Liver (tissue), 9 donors: Measurements from ENCODE around the gene CLTA. TPM values are rescaled to one million over a fixed set of nuclear protein-coding genes. Genes with fewer than 3 reads are reported as not detected.

Experiments used
- DNase-seq: peaks from one replicate; pipeline ENCODE4 v3.0.0-alpha.2; 2017; ENCODE audit warnings: low spot score
- H3K27ac ChIP-seq, 2 donors: one replicate each; pipeline ENCODE4 v1.7.0; 2013; ENCODE audit warnings: inconsistent platforms in 2 of 2, low read length in 2 of 2, control low read depth in 1 of 2, low read depth in 1 of 2, mild to moderate bottlenecking in 1 of 2
- H3K27me3 ChIP-seq, 4 donors: one replicate each; pipeline versions ENCODE4 v1.6.1 to v1.7.0; 2013; ENCODE audit warnings: low read length in 3 of 4, inconsistent platforms in 1 of 4, mild to moderate bottlenecking in 1 of 4, moderate library complexity in 1 of 4; ENCODE audit not compliant: control insufficient read depth in 4 of 4, insufficient read depth in 4 of 4
- H3K36me3 ChIP-seq, 4 donors: one replicate each; pipeline versions ENCODE4 v1.6.1 to v1.7.0; 2013; ENCODE audit warnings: low read length in 3 of 4, mild to moderate bottlenecking in 3 of 4, low read depth in 1 of 4, moderate library complexity in 1 of 4; ENCODE audit not compliant: control insufficient read depth in 4 of 4, insufficient read depth in 3 of 4
- H3K4me1 ChIP-seq, 4 donors: one replicate each; pipeline versions ENCODE4 v1.6.1 to v1.7.0; 2013; ENCODE audit warnings: low read length in 3 of 4, mild to moderate bottlenecking in 3 of 4, moderate library complexity in 1 of 4; ENCODE audit not compliant: control insufficient read depth in 4 of 4, insufficient read depth in 4 of 4
- H3K4me3 ChIP-seq, 3 donors: one replicate each; pipeline versions ENCODE4 v1.6.1 to v1.7.0; 2013; ENCODE audit warnings: low read length in 3 of 3, control low read depth in 1 of 3, low read depth in 1 of 3, mild to moderate bottlenecking in 1 of 3
- H3K9ac ChIP-seq, 2 donors: one replicate each; pipeline ENCODE4 v1.7.0; 2013; ENCODE audit warnings: low read length in 2 of 2, mild to moderate bottlenecking in 2 of 2, moderate library complexity in 2 of 2, control low read depth in 1 of 2, low read depth in 1 of 2
- H3K9me3 ChIP-seq, 4 donors: one replicate each; pipeline versions ENCODE4 v1.6.1 to v1.7.0; 2013; ENCODE audit warnings: low read length in 3 of 4; ENCODE audit not compliant: control insufficient read depth in 4 of 4
- EGR1 ChIP-seq, 2 donors: IDR thresholded peaks; 2 replicates each; pipeline ENCODE4 v1.6.1; 2016 to 2018; ENCODE audit warnings: antibody characterized with exemption in 2 of 2, low read depth in 2 of 2
- FOXA1 ChIP-seq: IDR thresholded peaks from 2 replicates; pipeline ENCODE4 v1.6.1; 2016; ENCODE audit warnings: antibody characterized with exemption
- FOXA2 ChIP-seq: IDR thresholded peaks from 2 replicates; pipeline ENCODE4 v1.6.1; 2016; ENCODE audit warnings: antibody characterized with exemption
- GABPA ChIP-seq, 2 donors: IDR thresholded peaks in 1 of 2; conservative IDR thresholded peaks in 1 of 2; 2 replicates each; pipeline ENCODE4 v1.6.1; 2016; ENCODE audit warnings: antibody characterized with exemption in 2 of 2, mild to moderate bottlenecking in 1 of 2, moderate library complexity in 1 of 2
- HNF4A ChIP-seq, 2 donors: conservative IDR thresholded peaks; 2 replicates each; pipeline ENCODE4 v1.6.1; 2016; ENCODE audit warnings: antibody characterized with exemption in 2 of 2, mild to moderate bottlenecking in 2 of 2
- HNF4G ChIP-seq: IDR thresholded peaks from 2 replicates; pipeline ENCODE4 v1.6.1; 2016; ENCODE audit warnings: antibody characterized with exemption
- JUND ChIP-seq, 2 donors: IDR thresholded peaks; 2 replicates each; pipeline ENCODE4 v1.6.1; 2016; ENCODE audit warnings: antibody characterized with exemption in 2 of 2
- NR2F2 ChIP-seq: IDR thresholded peaks from 2 replicates; pipeline ENCODE4 v1.6.1; 2016; ENCODE audit warnings: antibody characterized with exemption
- RAD21 ChIP-seq, 2 donors: IDR thresholded peaks; 2 replicates each; pipeline ENCODE4 v1.6.1; 2016; ENCODE audit warnings: antibody characterized with exemption in 2 of 2, mild to moderate bottlenecking in 2 of 2
- RXRA ChIP-seq, 2 donors: IDR thresholded peaks; 2 replicates each; pipeline ENCODE4 v1.6.1; 2017 to 2018; ENCODE audit warnings: antibody characterized with exemption in 2 of 2, mild to moderate bottlenecking in 1 of 2
- SP1 ChIP-seq: IDR thresholded peaks from 2 replicates; pipeline ENCODE4 v1.6.1; 2018; ENCODE audit warnings: antibody characterized with exemption, mild to moderate bottlenecking
- TAF1 ChIP-seq: conservative IDR thresholded peaks from 2 replicates; pipeline ENCODE4 v1.6.1; 2016; ENCODE audit warnings: antibody characterized with exemption, mild to moderate bottlenecking
- YY1 ChIP-seq: IDR thresholded peaks from 2 replicates; pipeline ENCODE4 v1.6.1; 2016; ENCODE audit warnings: antibody characterized with exemption, mild to moderate bottlenecking
- WGBS: extraction: QIAGEN DNeasy Blood & Tissue Kit; methylation state at CpG from one replicate; pipeline ENCODE4 v1.1.7; 2013; 5-methylcytosine and 5-hydroxymethylcytosine counted together
- polyA plus RNA-seq, 2 donors: library from polyadenylated mRNA; stranded (reverse) in 1 of 2; unstranded in 1 of 2; fragments of 200-250 nt in 1 of 2; fragments of >200 nt in 1 of 2; fragmentation: Nextera tagmentation in 1 of 2; extraction: Ambion mirVana in 1 of 2; gene quantifications; one replicate each; pipeline versions ENCODE4 v1.2.1 to v1.2.3, GENCODE V29; 2013 to 2015
- total RNA-seq, 2 donors: library from RNA; depleted of rRNA; stranded (reverse); fragments of >200 nt; gene quantifications; one replicate each; pipeline ENCODE4 v1.2.3, GENCODE V29; 2014
- TF ChIP-seq, protein P1 (sequence below): IDR thresholded peaks from 2 replicates; pipeline ENCODE4 v1.6.1; 2016; ENCODE audit warnings: antibody characterized with exemption, mild to moderate bottlenecking
- TF ChIP-seq, protein P2 (sequence below): IDR thresholded peaks from 2 replicates; pipeline ENCODE4 v1.6.1; 2016; ENCODE audit warnings: antibody characterized with exemption
- TF ChIP-seq, protein P3 (sequence below): fragments of 150-350 bp; IDR thresholded peaks from 2 replicates; pipeline ENCODE4 v1.5.1; 2017; ENCODE audit warnings: improper control_type of control experiment, low read depth, low read length; ENCODE audit not compliant: missing input control
- TF ChIP-seq, protein P4 (sequence below): IDR thresholded peaks from 2 replicates; pipeline ENCODE4 v1.6.1; 2016; ENCODE audit warnings: antibody characterized with exemption
- TF ChIP-seq, protein P5 (sequence below): IDR thresholded peaks from 2 replicates; pipeline ENCODE4 v1.6.1; 2016; ENCODE audit warnings: antibody characterized with exemption
- donor health status: healthy.
- donor health status: healthy.
- donor health status: healthy.
- donor health status: healthy.
- donor health status: healthy.

CLTA gene
- total and polyA plus RNA-seq, 4 donors = 48.4 to 102 (median 74.6) TPM

DNA sequence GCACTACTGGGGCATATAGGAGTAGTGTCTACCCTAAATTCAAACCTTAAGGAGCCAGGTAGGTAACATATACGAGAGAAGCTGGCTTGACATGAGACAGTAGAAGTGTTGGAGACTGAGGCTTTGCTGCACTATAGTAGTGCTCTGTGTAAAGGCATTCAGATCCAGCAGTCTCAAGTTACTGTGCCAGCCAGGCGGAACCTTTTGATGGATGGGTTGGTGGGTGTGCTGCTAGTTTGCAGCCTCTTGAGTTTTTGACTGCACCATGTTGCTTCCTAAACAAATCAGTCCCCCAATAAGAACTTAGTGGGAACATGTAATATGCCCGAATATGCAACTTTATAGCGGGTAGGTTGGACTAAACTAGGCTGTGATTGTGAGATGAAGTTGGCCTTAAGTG, 1.5 kb downstream of the CLTA start:
- whole genome bisulfite sequencing = 78% methylated on average over 4 of the region's 4 CpGs
- H3K9ac ChIP-seq = peak overlapping the region in 1 of 2 donors; percentile 89
- TF ChIP-seq, protein P1, sequence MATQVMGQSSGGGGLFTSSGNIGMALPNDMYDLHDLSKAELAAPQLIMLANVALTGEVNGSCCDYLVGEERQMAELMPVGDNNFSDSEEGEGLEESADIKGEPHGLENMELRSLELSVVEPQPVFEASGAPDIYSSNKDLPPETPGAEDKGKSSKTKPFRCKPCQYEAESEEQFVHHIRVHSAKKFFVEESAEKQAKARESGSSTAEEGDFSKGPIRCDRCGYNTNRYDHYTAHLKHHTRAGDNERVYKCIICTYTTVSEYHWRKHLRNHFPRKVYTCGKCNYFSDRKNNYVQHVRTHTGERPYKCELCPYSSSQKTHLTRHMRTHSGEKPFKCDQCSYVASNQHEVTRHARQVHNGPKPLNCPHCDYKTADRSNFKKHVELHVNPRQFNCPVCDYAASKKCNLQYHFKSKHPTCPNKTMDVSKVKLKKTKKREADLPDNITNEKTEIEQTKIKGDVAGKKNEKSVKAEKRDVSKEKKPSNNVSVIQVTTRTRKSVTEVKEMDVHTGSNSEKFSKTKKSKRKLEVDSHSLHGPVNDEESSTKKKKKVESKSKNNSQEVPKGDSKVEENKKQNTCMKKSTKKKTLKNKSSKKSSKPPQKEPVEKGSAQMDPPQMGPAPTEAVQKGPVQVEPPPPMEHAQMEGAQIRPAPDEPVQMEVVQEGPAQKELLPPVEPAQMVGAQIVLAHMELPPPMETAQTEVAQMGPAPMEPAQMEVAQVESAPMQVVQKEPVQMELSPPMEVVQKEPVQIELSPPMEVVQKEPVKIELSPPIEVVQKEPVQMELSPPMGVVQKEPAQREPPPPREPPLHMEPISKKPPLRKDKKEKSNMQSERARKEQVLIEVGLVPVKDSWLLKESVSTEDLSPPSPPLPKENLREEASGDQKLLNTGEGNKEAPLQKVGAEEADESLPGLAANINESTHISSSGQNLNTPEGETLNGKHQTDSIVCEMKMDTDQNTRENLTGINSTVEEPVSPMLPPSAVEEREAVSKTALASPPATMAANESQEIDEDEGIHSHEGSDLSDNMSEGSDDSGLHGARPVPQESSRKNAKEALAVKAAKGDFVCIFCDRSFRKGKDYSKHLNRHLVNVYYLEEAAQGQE = no peak
- TF ChIP-seq SP1 (no peak), RAD21 (IDR thresholded peaks at IDR 0.05) (no peak), RXRA (IDR thresholded peaks at IDR 0.05) (no peak)
- TF ChIP-seq, protein P2, sequence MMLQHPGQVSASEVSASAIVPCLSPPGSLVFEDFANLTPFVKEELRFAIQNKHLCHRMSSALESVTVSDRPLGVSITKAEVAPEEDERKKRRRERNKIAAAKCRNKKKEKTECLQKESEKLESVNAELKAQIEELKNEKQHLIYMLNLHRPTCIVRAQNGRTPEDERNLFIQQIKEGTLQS = no peak
- H3K27me3 ChIP-seq = no peaks in the 10 kb centered on the region
- no peak for DNase-seq
- H3K9me3 ChIP-seq = no peaks in the 10 kb centered on the region
- H3K36me3 ChIP-seq = peaks cover 0 to 2% (median 0%) of the 10 kb centered on the region in 4 donors
- peak overlapping the region; percentile 88 to 93 (median 91) for H3K4me3 ChIP-seq
- H3K27ac ChIP-seq = no peak overlapping the region
- H3K4me1 ChIP-seq = peaks cover 0 to 33% (median 19%) of the 10 kb centered on the region in 4 donors

DNA sequence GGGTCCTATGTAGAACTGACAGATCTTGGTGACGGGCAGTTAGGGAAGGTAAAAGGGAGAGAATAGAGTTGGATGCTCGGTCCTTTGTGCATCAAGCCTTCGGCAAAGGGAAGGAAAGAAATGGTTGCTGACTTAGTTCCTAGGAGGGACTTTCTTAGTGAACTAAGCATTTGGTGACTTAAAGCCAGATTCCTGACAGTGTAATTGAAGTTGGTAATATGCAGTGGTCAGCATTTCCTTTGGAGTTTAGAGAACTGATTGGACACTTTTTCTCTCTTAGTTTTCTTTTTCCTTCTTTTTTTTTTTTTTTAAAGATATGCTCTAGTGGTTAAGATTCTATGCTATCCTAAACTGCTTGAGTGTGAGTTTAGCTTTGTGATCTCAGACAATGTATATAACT, 2.3 kb downstream of the CLTA start:
- no peak overlapping the region for H3K27ac ChIP-seq
- DNase-seq = no peak
- H3K9ac ChIP-seq = peak overlapping the region; percentile 23 to 30
- H3K27me3 ChIP-seq = no peaks in the 10 kb centered on the region
- H3K9me3 ChIP-seq = no peaks in the 10 kb centered on the region
- peaks cover 0 to 3% (median 1%) of the 10 kb centered on the region in 4 donors for H3K36me3 ChIP-seq
- WGBS = 76% methylated on average over 3 of the region's 3 CpGs
- TF ChIP-seq GABPA (IDR thresholded peaks at IDR 0.05 in 1 of 2, conservative IDR thresholded peaks at IDR 0.05 in 1 of 2) (no peak), RXRA (IDR thresholded peaks at IDR 0.05) (no peak), HNF4G (no peak), RAD21 (IDR thresholded peaks at IDR 0.05) (no peak), SP1 (no peak), NR2F2 (no peak), HNF4A (conservative IDR thresholded peaks at IDR 0.05) (no peak), EGR1 (IDR thresholded peaks at IDR 0.05; ENCODE audit: low read depth in 2 of 2) (no peak), JUND (IDR thresholded peaks at IDR 0.05) (no peak), TAF1 (no peak), FOXA1 (no peak), YY1 (no peak), FOXA2 (no peak)
- TF ChIP-seq, protein P2 = no peak
- TF ChIP-seq, protein P1 = no peak
- TF ChIP-seq, protein P3, sequence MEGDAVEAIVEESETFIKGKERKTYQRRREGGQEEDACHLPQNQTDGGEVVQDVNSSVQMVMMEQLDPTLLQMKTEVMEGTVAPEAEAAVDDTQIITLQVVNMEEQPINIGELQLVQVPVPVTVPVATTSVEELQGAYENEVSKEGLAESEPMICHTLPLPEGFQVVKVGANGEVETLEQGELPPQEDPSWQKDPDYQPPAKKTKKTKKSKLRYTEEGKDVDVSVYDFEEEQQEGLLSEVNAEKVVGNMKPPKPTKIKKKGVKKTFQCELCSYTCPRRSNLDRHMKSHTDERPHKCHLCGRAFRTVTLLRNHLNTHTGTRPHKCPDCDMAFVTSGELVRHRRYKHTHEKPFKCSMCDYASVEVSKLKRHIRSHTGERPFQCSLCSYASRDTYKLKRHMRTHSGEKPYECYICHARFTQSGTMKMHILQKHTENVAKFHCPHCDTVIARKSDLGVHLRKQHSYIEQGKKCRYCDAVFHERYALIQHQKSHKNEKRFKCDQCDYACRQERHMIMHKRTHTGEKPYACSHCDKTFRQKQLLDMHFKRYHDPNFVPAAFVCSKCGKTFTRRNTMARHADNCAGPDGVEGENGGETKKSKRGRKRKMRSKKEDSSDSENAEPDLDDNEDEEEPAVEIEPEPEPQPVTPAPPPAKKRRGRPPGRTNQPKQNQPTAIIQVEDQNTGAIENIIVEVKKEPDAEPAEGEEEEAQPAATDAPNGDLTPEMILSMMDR = no peak
- TF ChIP-seq, protein P4, sequence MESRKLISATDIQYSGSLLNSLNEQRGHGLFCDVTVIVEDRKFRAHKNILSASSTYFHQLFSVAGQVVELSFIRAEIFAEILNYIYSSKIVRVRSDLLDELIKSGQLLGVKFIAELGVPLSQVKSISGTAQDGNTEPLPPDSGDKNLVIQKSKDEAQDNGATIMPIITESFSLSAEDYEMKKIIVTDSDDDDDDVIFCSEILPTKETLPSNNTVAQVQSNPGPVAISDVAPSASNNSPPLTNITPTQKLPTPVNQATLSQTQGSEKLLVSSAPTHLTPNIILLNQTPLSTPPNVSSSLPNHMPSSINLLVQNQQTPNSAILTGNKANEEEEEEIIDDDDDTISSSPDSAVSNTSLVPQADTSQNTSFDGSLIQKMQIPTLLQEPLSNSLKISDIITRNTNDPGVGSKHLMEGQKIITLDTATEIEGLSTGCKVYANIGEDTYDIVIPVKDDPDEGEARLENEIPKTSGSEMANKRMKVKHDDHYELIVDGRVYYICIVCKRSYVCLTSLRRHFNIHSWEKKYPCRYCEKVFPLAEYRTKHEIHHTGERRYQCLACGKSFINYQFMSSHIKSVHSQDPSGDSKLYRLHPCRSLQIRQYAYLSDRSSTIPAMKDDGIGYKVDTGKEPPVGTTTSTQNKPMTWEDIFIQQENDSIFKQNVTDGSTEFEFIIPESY = no peak
- TF ChIP-seq, protein P5, sequence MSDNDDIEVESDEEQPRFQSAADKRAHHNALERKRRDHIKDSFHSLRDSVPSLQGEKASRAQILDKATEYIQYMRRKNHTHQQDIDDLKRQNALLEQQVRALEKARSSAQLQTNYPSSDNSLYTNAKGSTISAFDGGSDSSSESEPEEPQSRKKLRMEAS = no peak
- peak overlapping the region in 1 of 3 donors; percentile 1 for H3K4me3 ChIP-seq
- H3K4me1 ChIP-seq = peaks cover 0 to 33% (median 19%) of the 10 kb centered on the region in 4 donors
